Measurements from ENCODE around the gene CTSH. TPM values are rescaled to one million over a fixed set of nuclear protein-coding genes. Genes with fewer than 3 reads are reported as not detected.

The CTSH gene
- total RNA-seq, 4 donors from 2014 or later: 127 to 375 (median 217) TPM

DNA sequence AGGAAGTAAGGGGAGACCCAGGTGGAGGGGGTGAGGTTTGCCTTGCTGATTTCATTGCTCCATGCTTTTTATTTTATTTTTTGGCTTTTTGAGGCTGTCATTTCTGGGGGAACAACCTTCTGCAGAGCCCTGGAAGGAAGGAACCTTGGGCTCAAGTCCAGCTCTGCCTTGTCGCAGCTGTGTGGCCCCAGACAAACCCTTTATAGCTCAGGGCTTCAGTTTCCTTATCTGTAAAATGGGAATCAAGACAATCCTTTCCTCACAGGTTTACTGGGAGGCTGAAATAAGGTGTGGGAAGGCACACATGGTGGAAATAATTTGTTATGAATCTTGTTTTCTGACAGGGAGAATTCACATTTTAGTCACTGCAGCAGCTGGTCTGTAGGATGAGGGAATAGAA, 45.4 kb upstream of the CTSH start:
- TF ChIP-seq, protein P1, sequence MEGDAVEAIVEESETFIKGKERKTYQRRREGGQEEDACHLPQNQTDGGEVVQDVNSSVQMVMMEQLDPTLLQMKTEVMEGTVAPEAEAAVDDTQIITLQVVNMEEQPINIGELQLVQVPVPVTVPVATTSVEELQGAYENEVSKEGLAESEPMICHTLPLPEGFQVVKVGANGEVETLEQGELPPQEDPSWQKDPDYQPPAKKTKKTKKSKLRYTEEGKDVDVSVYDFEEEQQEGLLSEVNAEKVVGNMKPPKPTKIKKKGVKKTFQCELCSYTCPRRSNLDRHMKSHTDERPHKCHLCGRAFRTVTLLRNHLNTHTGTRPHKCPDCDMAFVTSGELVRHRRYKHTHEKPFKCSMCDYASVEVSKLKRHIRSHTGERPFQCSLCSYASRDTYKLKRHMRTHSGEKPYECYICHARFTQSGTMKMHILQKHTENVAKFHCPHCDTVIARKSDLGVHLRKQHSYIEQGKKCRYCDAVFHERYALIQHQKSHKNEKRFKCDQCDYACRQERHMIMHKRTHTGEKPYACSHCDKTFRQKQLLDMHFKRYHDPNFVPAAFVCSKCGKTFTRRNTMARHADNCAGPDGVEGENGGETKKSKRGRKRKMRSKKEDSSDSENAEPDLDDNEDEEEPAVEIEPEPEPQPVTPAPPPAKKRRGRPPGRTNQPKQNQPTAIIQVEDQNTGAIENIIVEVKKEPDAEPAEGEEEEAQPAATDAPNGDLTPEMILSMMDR (IDR thresholded peaks at IDR 0.05; ENCODE audit: low read depth): no peak

DNA sequence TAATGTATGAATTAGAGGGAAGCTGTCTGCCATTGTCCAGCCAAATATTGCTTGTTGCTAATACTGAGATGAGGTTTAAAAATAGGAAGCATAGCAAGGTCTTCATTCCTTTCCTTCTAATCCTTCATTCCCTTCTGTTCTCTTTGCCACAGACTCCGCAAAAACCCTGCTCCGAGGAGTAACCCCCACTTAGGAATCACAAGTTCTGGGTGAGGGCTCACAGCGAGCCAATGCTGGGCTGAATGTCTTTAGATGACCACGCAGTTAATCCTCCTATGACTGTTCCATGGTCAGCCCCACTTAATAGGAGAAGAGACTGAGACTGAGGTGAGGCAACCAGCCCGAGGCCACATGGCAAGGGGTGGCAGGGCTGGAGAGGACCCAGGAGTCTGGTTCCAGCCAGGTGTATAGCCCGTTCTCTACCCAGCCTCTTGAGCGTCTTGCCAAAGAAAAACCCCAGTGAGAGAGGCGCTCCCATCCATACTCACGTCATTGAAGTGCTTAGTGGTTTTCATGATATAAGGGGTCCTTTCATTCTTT, 44.9 kb upstream of the CTSH start:
- TF ChIP-seq, protein P1 (IDR thresholded peaks at IDR 0.05; ENCODE audit: low read depth): no peak

DNA sequence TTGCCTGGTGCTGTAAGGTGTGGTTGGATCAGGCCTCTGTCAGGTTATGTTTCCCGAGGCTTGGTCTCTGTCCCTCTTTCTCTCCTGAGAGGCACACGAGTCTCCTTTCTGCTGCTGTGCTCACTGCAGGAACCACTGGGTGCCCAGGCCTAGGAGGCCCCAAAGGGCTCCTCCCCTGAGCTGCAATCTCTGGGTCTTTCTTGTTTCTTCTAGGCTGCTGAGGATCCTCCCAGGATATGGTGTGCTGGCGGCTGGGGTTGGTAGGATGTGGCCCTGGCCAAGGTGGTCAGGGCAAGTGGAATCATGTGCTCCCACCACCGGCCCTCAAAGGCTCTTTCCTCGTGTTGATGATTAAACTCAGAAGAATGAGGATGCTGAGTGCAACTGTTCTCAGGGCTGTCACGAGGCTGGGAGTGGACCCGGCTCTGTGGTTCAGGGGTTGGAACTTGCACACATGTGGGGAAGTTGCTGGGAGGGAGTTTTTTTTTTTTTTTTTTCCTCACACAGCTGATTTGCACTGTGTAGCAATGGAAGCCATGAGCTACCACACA, 43.6 kb upstream of the CTSH start:
- TF ChIP-seq, protein P1 (IDR thresholded peaks at IDR 0.05; ENCODE audit: low read depth): no peak

- TF ChIP-seq, protein P1 (IDR thresholded peaks at IDR 0.05; ENCODE audit: low read depth): no peak
Measured at GRCh38 chr15:78987556-78988360, 42.9 kb upstream of the CTSH start.

GRCh38 chr15:78985859-78986475, 41.1 kb upstream of the CTSH start:
- TF ChIP-seq, protein P1 (IDR thresholded peaks at IDR 0.05; ENCODE audit: low read depth): no peak

GRCh38 chr15:78984041-78984440, 39.2 kb upstream of the CTSH start:
- TF ChIP-seq, protein P1 (IDR thresholded peaks at IDR 0.05; ENCODE audit: low read depth): no peak
